H1 (cell line): ENCODE results near the gene SH3RF3. TPM values are rescaled to one million over a fixed set of nuclear protein-coding genes. Genes with fewer than 3 reads are reported as not detected.

Experiments
- ATF3 ChIP-seq: IDR thresholded peaks from 2 replicates; pipeline ENCODE4 v1.6.1; 2011; ENCODE audit warnings: low read depth, mild to moderate bottlenecking, low read length; ENCODE audit not compliant: insufficient read depth
- CREB1 ChIP-seq: IDR thresholded peaks from 2 replicates; pipeline ENCODE4 v1.6.1; 2012; ENCODE audit warnings: inconsistent platforms
- JUN ChIP-seq: IDR thresholded peaks from 2 replicates; pipeline ENCODE4 v1.6.1; 2011; ENCODE audit warnings: low read depth, mild to moderate bottlenecking, improper control_type of control experiment, low read length
- KDM5A ChIP-seq: fragments of 200-600 bp; IDR thresholded peaks from 2 replicates; pipeline ENCODE4 v1.7.1; 2012; ENCODE audit warnings: mild to moderate bottlenecking, low read length, inconsistent platforms, mixed read lengths
- NANOG ChIP-seq: IDR thresholded peaks from 2 replicates; pipeline ENCODE4 v1.6.1; 2011; ENCODE audit warnings: low read length, low read depth, mild to moderate bottlenecking, inconsistent platforms; ENCODE audit not compliant: insufficient read depth, poor library complexity, severe bottlenecking
- TBP ChIP-seq: IDR thresholded peaks from 2 replicates; pipeline ENCODE4 v1.6.1; 2011; ENCODE audit warnings: low read depth, low read length, improper control_type of control experiment
- TEAD4 ChIP-seq: IDR thresholded peaks from 2 replicates; pipeline ENCODE4 v1.6.1; 2012; ENCODE audit warnings: low read depth, low read length, inconsistent platforms, mixed read lengths
- polyA plus RNA-seq, 7 experiments: library from polyadenylated mRNA; depleted of rRNA in 3 of 7; stranded (reverse) in 5 of 7; unstranded in 2 of 7; fragments of >200 nt in 5 of 7; fragments of 200-250 nt in 2 of 7; gene quantifications; 1 replicate in 5 of 7; 2 replicates in 1 of 7; 4 replicates in 1 of 7; pipeline versions ENCODE4 v1.2.1 to v1.2.3, GENCODE V29; 2011 to 2013; ENCODE audit warnings: missing spikeins in 2 of 7, mixed read lengths in 2 of 7
- total RNA-seq: library from RNA; stranded (reverse); fragmentation: NEBNext Ultra II Directional; extraction: Animal tissue kit (Norgen Biotek cat#: 25700); gene quantifications from 2 replicates; pipeline ENCODE4 v1.2.1, GENCODE V29; 2021

SH3RF3 gene
- total and polyA plus RNA-seq, 2 of the 8 experiments (the other 6 are each of a cell fraction or from before 2014, with no cell fraction given), result 0.11 to 0.65 TPM

DNA sequence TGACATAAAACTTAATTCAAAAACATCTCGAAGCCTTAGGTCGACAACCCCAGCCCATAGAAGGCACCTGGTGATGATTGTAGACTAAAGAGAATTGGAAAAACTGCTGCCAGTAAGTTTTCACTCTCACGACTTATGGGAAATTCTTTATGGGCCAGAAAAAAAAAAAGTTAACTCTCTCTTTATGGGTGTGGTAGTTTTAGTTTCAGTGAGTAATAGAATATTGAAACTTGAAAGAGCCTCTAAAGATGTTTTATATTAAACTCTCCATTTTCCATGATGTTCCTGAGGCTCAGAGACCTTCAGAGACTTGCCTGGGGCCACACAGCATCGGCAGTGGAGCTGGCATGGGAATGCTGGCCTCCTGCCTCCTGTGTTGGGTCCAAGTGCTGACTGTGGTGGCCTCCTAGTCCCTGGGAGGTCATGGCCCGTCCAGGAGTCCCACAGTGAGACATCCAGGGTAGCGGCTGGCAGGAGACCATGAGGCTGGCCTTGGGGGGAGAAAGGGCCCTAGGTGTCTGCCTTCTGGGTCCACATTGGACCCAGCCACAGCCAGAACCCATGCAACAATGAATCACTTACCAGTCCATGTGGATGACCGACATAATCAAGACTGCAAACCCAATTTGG is 325.9 kb downstream of the SH3RF3 start (continued):
- TF ChIP-seq ATF3 (no peak), TBP (no peak), NANOG (no peak), KDM5A (no peak), CREB1 (no peak), TEAD4 (no peak), JUN (no peak)
- TF ChIP-seq, all 59 proteins: peak for 0
